H1 (cell line): ENCODE results near the gene STK32C.

Experiments
- CTCF ChIP-seq, 3 experiments: IDR thresholded peaks; 1 replicate in 2 of 3; 2 replicates in 1 of 3; pipeline versions ENCODE4 v1.5.1 to v1.6.1; 2011; ENCODE audit warnings: low read length in 3 of 3, mild to moderate bottlenecking in 3 of 3, inconsistent platforms in 2 of 3, low read depth in 1 of 3, moderate library complexity in 1 of 3; ENCODE audit not compliant: insufficient read depth in 1 of 3; ENCODE audit errors: control extremely low read depth in 1 of 3
- RXRA ChIP-seq: IDR thresholded peaks from 2 replicates; pipeline ENCODE4 v1.6.1; 2011; ENCODE audit warnings: low read depth, mild to moderate bottlenecking, low read length, moderate library complexity; ENCODE audit not compliant: insufficient read depth

- TF ChIP-seq RXRA (no peak), CTCF (IDR thresholded peaks at IDR 0.05; ENCODE audit: control extremely low read depth in 1 of 3, insufficient read depth in 1 of 3, low read depth in 1 of 3, low read length in 3 of 3) (no peak)
Measured at GRCh38 chr10:132270256-132270655, 37.5 kb downstream of the STK32C start.
